ENCODE measurements around the gene PCGF1.
"Not testable (repeated sequence)": the region's sequence is repeated elsewhere in the genome, so short reads cannot be mapped to it uniquely, and the experiment has no call there.

Gene PCGF1

DNA sequence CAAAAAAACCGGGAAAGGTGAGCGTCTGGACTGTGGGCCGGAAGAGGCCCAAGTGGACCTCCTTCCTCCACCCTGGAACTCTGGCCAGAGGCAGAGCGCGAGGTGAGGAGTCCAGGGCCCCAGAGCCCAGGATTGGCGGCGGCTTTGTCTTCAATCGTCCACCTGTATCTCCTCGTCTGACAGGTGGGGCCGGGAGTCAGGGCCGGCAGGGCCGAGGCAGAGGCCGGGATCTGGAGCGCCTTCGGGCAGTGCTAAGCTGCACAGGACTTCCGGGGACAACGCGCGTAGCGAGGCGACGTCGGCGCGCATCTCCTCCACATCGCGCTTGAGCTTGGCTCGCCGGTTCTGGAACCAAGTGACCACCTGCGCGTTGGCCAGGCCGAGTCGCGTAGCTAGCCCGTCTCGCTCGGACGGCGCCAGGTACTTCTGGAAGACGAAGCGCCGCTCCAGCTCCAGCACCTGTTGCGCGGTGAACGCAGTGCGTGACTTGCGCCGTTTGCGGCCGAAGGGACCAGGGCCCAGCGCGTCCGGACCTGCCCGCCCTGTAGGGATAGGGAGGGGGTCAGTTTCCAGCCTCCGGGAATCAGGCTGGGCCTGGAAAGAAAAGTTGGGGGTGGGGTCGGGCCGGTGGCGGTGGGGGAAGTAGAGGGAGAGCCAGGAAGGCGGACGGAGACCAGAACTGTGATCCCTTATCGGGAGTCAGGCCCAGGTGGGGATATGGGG, 9.6 kb downstream of the PCGF1 start:
- Histone ChIP-seq H3K4me1 (ENCODE audit: control insufficient read depth, insufficient read depth, low read length) (peaks cover 31% of the 10 kb centered on the region), H3K4me3 (ENCODE audit: low read length in 2 of 2) (peak overlapping the region; percentile 20 to 64), H3K27me3 (ENCODE audit: control insufficient read depth in 1 of 2, insufficient read depth in 2 of 2, low read length in 2 of 2) (peaks cover 55 to 57% of the 10 kb centered on the region in 2 donors), H3K36me3 (ENCODE audit: control insufficient read depth in 2 of 2, insufficient read depth in 2 of 2, low read length in 2 of 2) (peaks cover 4 to 7% of the 10 kb centered on the region in 2 donors), H3K9me3 (ENCODE audit: control insufficient read depth in 2 of 2, low read length in 2 of 2) (no peaks in the 10 kb centered on the region), H3K9ac (ENCODE audit: low read length in 2 of 2) (no peak overlapping the region), H3K27ac (ENCODE audit: low read length) (no peak overlapping the region)

DNA sequence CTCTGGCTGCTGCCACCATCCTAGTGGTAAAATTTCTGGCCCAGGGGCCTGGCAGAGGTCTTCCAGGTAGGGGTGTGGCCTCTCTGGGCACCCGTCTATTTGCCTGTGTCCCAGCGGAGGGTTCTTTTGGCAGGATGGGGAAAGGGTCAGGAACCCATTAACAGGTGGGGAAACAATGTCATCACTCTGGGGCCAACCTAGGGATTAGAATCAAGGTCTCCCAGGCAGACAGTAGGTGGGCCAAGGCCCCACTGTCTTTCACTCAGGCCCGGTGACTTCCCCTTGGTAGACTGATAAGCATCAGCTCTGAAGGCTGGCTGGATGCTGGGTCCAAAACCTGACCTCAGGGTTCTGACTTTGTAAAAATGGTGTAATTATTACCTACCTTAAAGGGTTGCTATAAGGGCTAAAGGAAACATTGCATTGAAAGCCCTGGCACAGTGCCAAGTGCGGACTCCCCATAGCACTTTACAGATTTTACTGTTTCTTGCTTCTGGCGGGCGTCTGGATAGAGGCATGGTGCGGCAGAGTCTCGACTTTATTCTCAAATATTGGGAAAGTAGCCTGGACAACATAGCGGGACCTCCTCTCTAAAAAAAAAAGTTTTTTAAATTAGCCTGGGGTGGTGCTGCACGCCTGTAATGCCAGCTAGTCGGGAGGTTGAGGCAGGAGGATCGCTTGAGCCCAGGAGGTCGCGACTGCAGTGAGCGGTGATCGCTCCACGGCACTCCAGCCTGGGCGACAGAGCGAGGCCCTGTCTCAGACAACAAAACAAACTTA, 10.3 kb downstream of the PCGF1 start:
- no peak overlapping the region for H3K4me3 ChIP-seq (ENCODE audit: low read length in 2 of 2)
- peaks cover 12 to 14% of the 10 kb centered on the region in 2 donors for H3K36me3 ChIP-seq (ENCODE audit: control insufficient read depth in 2 of 2, insufficient read depth in 2 of 2, low read length in 2 of 2)
- no peak overlapping the region for H3K27ac ChIP-seq (ENCODE audit: low read length)
- no peaks in the 10 kb centered on the region for H3K9me3 ChIP-seq (ENCODE audit: control insufficient read depth in 2 of 2, low read length in 2 of 2)
- H3K4me1 ChIP-seq (ENCODE audit: control insufficient read depth, insufficient read depth, low read length), result peaks cover 24% of the 10 kb centered on the region
- H3K9ac ChIP-seq (ENCODE audit: low read length in 2 of 2), result no peak overlapping the region
- H3K27me3 ChIP-seq (ENCODE audit: control insufficient read depth in 1 of 2, insufficient read depth in 2 of 2, low read length in 2 of 2), result peaks cover 50 to 51% of the 10 kb centered on the region in 2 donors

DNA sequence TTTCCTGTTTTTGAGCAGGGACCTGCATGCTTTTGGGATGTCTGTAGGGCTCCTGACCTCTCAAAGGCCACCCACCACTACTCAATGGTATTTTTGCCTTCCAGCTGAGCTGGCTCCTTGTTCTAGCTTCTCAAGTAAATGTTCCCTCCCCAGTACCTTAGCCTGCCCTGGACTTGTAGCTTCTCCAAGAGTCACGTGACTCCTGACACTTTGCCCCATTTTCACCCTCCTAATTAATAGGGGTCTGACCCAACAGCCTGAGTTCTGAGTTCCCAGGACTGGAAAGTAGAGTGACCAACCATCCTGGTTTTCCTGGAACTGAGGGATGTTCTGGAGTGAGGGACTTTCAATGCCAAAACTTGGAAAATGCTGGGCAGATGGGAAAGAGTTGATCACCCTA, 12.1 kb downstream of the PCGF1 start:
- Histone ChIP-seq H3K27ac (ENCODE audit: low read length) (no peak overlapping the region), H3K27me3 (ENCODE audit: control insufficient read depth in 1 of 2, insufficient read depth in 2 of 2, low read length in 2 of 2) (peaks cover 33 to 34% of the 10 kb centered on the region in 2 donors), H3K4me3 (ENCODE audit: low read length in 2 of 2) (no peak overlapping the region), H3K9ac (ENCODE audit: low read length in 2 of 2) (no peak overlapping the region), H3K36me3 (ENCODE audit: control insufficient read depth in 2 of 2, insufficient read depth in 2 of 2, low read length in 2 of 2) (peaks cover 21 to 31% of the 10 kb centered on the region in 2 donors), H3K9me3 (ENCODE audit: control insufficient read depth in 2 of 2, low read length in 2 of 2) (no peaks in the 10 kb centered on the region), H3K4me1 (ENCODE audit: control insufficient read depth, insufficient read depth, low read length) (peaks cover 22% of the 10 kb centered on the region)

DNA sequence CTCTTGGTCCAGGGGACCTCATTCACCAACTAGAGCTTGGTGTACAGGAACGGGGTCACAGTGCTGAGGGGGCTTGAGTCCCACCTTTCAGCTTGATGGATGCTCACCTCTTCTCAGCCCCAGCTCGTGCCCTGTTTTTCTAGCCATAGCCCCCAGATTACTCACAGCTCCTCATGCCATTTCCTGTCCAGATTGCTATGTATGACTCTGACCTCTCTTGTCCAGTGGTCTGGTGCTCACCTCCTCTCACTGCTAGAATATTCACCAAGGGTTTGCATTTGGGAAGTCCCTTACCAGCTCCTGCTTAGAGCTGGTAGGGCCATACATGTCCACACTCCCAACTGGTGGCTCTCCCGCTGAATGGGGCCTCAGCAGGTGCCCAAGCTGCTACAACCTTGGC, 13.9 kb downstream of the PCGF1 start:
- Histone ChIP-seq H3K4me1 (ENCODE audit: control insufficient read depth, insufficient read depth, low read length) (peaks cover 9% of the 10 kb centered on the region), H3K27ac (ENCODE audit: low read length) (no peak overlapping the region), H3K4me3 (ENCODE audit: low read length in 2 of 2) (no peak overlapping the region), H3K36me3 (ENCODE audit: control insufficient read depth in 2 of 2, insufficient read depth in 2 of 2, low read length in 2 of 2) (peaks cover 26 to 40% of the 10 kb centered on the region in 2 donors), H3K27me3 (ENCODE audit: control insufficient read depth in 1 of 2, insufficient read depth in 2 of 2, low read length in 2 of 2) (peaks cover 14 to 17% of the 10 kb centered on the region in 2 donors), H3K9me3 (ENCODE audit: control insufficient read depth in 2 of 2, low read length in 2 of 2) (no peaks in the 10 kb centered on the region), H3K9ac (ENCODE audit: low read length in 2 of 2) (no peak overlapping the region)

DNA sequence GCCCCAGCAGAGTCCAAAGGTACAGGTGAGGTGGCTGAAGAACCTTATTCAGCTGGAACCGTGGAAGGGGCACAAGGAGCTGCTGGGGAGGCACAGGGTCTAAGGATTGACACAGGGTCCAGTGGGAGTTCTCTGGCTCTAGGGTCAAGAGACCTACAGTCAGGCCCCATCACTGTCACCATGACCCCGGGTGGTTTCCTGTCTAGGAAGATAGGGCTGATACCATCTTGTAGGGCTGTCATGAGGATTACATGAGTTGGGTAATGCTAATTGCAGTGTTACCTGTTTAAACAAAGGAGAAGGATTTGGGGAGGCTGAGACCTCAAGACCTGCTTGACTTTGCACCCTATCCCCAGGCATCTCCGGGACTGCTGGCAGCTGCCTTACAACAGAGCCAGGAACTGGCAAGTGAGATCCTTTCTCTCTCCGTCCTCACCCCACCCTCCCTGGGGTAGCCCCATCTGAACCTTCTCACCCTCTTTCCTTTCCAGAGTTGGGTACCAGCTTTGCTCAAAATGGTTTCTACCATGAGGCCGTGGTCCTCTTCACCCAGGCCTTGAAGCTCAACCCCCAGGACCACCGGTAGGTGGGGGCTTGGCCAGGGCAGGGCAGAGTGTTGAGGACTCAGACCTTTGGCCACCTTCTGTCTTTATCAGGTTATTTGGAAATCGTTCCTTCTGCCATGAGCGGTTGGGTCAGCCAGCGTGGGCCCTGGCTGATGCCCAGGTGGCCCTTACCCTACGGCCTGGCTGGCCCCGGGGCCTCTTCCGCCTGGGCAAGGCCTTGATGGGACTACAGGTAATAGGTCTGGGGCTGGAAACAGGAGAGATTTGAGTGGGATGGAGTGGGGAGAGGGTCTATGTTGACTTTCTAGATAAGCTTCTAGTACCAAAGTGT, 15.6 kb downstream of the PCGF1 start:
- Histone ChIP-seq H3K4me1 (ENCODE audit: control insufficient read depth, insufficient read depth, low read length) (no peaks in the 10 kb centered on the region), H3K9ac (ENCODE audit: low read length in 2 of 2) (no peak overlapping the region), H3K27ac (ENCODE audit: low read length) (no peak overlapping the region), H3K36me3 (ENCODE audit: control insufficient read depth in 2 of 2, insufficient read depth in 2 of 2, low read length in 2 of 2) (peaks cover 30 to 40% of the 10 kb centered on the region in 2 donors), H3K4me3 (ENCODE audit: low read length in 2 of 2) (no peak overlapping the region), H3K9me3 (ENCODE audit: control insufficient read depth in 2 of 2, low read length in 2 of 2) (no peaks in the 10 kb centered on the region), H3K27me3 (ENCODE audit: control insufficient read depth in 1 of 2, insufficient read depth in 2 of 2, low read length in 2 of 2) (peaks cover 0 to 1% of the 10 kb centered on the region in 2 donors)

DNA sequence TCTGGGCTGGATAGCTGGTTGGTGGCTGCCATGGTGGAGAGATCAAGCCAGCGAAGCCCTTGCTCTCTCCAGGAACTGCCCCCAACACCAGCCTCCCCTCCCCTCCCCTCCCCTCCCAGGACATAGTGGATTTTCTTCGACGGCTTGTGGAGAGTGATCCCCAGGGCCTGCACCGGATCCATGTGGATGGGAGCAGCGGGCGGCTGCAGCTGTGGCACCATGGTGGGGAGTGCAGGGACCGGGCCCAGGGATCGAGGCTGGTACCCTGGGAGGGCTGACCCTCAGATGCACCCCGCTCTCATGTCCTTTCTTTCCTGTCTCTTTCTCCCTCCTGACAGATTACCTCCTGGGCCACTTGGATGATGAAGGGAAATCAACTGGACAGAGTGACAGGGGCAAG, 17.6 kb downstream of the PCGF1 start:
- no peak overlapping the region for H3K4me3 ChIP-seq (ENCODE audit: low read length in 2 of 2)
- H3K36me3 ChIP-seq (ENCODE audit: control insufficient read depth in 2 of 2, insufficient read depth in 2 of 2, low read length in 2 of 2), result peaks cover 35 to 42% of the 10 kb centered on the region in 2 donors
- H3K4me1 ChIP-seq (ENCODE audit: control insufficient read depth, insufficient read depth, low read length), result no peaks in the 10 kb centered on the region
- H3K27me3 ChIP-seq (ENCODE audit: control insufficient read depth in 1 of 2, insufficient read depth in 2 of 2, low read length in 2 of 2), result no peaks in the 10 kb centered on the region
- H3K27ac ChIP-seq (ENCODE audit: low read length), result no peak overlapping the region
- H3K9me3 ChIP-seq (ENCODE audit: control insufficient read depth in 2 of 2, low read length in 2 of 2), result no peaks in the 10 kb centered on the region
- no peak overlapping the region for H3K9ac ChIP-seq (ENCODE audit: low read length in 2 of 2)

DNA sequence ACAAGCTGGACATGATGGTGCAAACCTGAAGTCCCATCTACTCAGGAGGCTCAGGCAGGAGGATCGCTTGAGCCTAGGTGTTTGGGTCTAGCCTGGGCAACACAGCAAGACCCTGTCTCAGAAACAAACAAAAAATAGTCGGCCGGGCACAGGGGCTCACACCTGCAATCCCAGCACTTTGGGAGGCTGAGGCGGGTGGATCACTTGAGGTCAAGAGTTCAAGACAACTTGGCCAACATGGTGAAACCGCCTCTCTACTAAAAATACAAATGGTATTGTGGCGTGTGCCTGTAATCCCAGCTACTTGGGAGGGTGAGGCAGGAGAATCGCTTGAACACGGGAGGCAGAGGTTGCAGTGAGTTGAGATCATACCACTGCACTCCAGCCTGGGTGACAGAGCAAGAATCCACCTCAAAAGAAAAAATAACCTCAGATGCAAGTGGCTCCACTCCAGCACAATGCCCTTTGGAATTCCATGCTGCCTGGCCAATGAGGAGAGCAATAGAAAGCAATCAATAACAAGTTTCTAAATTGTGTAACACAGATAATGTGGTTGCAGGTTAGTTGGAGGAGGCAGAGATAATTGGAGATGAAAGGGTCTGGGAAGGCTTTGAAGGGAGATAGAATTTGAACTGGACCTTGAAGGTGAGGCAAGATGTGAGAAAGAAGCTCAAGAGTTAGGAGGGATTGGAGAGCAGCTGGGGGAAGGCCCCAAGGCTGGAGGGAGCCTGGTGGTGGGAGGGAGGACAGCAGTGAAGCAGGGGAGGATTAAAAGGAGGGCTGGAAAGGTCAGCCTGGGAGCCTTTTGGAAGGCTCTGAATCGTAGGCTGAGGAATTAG, 18.6 kb downstream of the PCGF1 start:
- H3K4me3 ChIP-seq (ENCODE audit: low read length in 2 of 2), result no peak overlapping the region
- H3K27me3 ChIP-seq (ENCODE audit: control insufficient read depth in 1 of 2, insufficient read depth in 2 of 2, low read length in 2 of 2), result no peaks in the 10 kb centered on the region
- H3K36me3 ChIP-seq (ENCODE audit: control insufficient read depth in 2 of 2, insufficient read depth in 2 of 2, low read length in 2 of 2), result peaks cover 35 to 42% of the 10 kb centered on the region in 2 donors
- H3K27ac ChIP-seq (ENCODE audit: low read length), result no peak overlapping the region
- no peaks in the 10 kb centered on the region for H3K9me3 ChIP-seq (ENCODE audit: control insufficient read depth in 2 of 2, low read length in 2 of 2)
- H3K9ac ChIP-seq (ENCODE audit: low read length in 2 of 2), result no peak overlapping the region
- H3K4me1 ChIP-seq (ENCODE audit: control insufficient read depth, insufficient read depth, low read length), result peaks cover 4% of the 10 kb centered on the region

DNA sequence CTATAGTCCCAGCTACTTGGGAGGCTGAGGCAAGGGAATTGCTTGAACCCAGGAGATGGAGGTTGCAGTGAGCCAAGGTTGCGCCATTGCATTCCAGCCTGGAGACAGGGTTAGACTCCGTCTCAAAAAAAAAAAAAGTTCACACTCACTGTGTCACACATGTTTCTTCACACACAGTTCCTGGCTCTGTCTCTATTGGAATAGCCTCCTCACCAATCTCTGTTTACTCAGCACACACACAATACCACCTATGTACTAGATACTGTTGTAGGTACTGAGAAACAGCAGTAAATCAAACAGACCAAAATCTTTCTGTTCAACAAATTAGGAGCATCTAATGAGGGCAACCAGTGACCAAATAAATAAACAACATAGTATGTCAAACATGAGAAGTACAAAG, 21.4 kb downstream of the PCGF1 start:
- Histone ChIP-seq H3K27me3 (ENCODE audit: control insufficient read depth in 1 of 2, insufficient read depth in 2 of 2, low read length in 2 of 2) (no peaks in the 10 kb centered on the region), H3K9ac (ENCODE audit: low read length in 2 of 2) (no peak overlapping the region), H3K4me1 (ENCODE audit: control insufficient read depth, insufficient read depth, low read length) (peaks cover 20% of the 10 kb centered on the region), H3K9me3 (ENCODE audit: control insufficient read depth in 2 of 2, low read length in 2 of 2) (no peaks in the 10 kb centered on the region), H3K27ac (ENCODE audit: low read length) (no peak overlapping the region), H3K4me3 (ENCODE audit: low read length in 2 of 2) (no peak overlapping the region), H3K36me3 (ENCODE audit: control insufficient read depth in 2 of 2, insufficient read depth in 2 of 2, low read length in 2 of 2) (peaks cover 18 to 21% of the 10 kb centered on the region in 2 donors)

DNA sequence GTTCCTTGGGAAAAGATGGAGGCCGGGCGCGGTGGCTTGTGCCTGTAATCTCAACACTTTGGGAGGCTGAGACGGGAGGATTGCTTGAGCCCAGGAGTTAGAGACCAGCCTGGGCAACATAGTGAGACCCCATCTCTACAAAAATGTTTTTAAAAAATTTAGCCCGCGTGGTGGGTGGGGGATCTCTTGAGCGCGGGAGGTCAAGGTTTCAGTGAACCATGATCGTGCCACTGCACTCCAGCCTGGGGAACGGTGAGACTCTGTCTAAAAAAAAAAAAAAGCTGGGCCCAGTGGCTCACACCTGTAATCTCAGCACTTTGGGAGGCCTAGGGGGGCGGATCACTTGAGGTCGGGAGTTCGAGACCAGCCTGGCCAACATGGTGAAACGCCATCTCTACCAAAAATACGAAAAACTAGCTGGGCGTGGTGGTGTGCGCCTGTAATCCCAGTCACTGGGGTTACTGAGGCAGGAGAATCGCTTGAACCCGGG, 23.8 kb downstream of the PCGF1 start:
- peak overlapping the region; percentile 80 to 87 for H3K9ac ChIP-seq (ENCODE audit: low read length in 2 of 2)
- peak overlapping the region; percentile 88 for H3K27ac ChIP-seq (ENCODE audit: low read length)
- H3K36me3 ChIP-seq (ENCODE audit: control insufficient read depth in 2 of 2, insufficient read depth in 2 of 2, low read length in 2 of 2), result peaks cover 8 to 16% of the 10 kb centered on the region in 2 donors
- H3K4me3 ChIP-seq (ENCODE audit: low read length in 2 of 2), result peak overlapping the region; percentile 99 to 100
- H3K27me3 ChIP-seq (ENCODE audit: control insufficient read depth in 1 of 2, insufficient read depth in 2 of 2, low read length in 2 of 2); H3K9me3 ChIP-seq (ENCODE audit: control insufficient read depth in 2 of 2, low read length in 2 of 2): not testable (repeated sequence)
- H3K4me1 ChIP-seq (ENCODE audit: control insufficient read depth, insufficient read depth, low read length), result peaks cover 28% of the 10 kb centered on the region

All from stomach smooth muscle (tissue), 2 donors.